BJ (cell line): ENCODE measurements around the gene DRGX. TPM values are rescaled to one million over a fixed set of nuclear protein-coding genes. Genes with fewer than 3 reads are reported as not detected.

Experiments
- CTCF ChIA-PET: fragments of 350-600 bp; formaldehyde crosslinking; extraction: SDS; loops from one replicate; lab custom pipeline; 2021; ENCODE audit warnings: antibody characterized with exemption, inconsistent platforms; lab: Yijun Ruan, JAX
- POLR2A ChIA-PET: fragments of 300-600 bp; sonication (Branson Sonifier 250); formaldehyde crosslinking; extraction: SDS; loops from one replicate; lab custom pipeline; 2021; ENCODE audit warnings: antibody characterized with exemption; lab: Charles Lee
- DNase-seq: peaks from one replicate; pipeline ENCODE4 v3.0.0-alpha.2; 2011; ENCODE audit warnings: low read depth
- H3K27me3 ChIP-seq: 2 replicates; pipeline ENCODE4 v1.6.0; 2011; ENCODE audit warnings: low read length; ENCODE audit not compliant: control insufficient read depth, insufficient read depth
- H3K36me3 ChIP-seq: 2 replicates; pipeline ENCODE4 v1.5.1; 2011; ENCODE audit warnings: low read length; ENCODE audit not compliant: control insufficient read depth, insufficient read depth
- H3K4me3 ChIP-seq: 2 replicates; pipeline ENCODE4 v1.5.1; 2011; ENCODE audit warnings: low read depth, mild to moderate bottlenecking, control low read depth, low read length
- polyA plus RNA-seq: library from polyadenylated mRNA; depleted of rRNA; stranded (reverse); fragments of >200 nt; gene quantifications from 2 replicates; pipeline ENCODE4 v1.2.3, GENCODE V29; 2011
- TF ChIP-seq, protein P1 (sequence below): IDR thresholded peaks from 2 replicates; pipeline ENCODE4 v1.5.1; 2011; ENCODE audit warnings: low read depth, mild to moderate bottlenecking, control low read depth, inconsistent platforms, low read length, moderate library complexity; ENCODE audit not compliant: insufficient read depth

Gene DRGX
- polyA plus RNA-seq, 1 experiment, result 0.06 TPM

DNA sequence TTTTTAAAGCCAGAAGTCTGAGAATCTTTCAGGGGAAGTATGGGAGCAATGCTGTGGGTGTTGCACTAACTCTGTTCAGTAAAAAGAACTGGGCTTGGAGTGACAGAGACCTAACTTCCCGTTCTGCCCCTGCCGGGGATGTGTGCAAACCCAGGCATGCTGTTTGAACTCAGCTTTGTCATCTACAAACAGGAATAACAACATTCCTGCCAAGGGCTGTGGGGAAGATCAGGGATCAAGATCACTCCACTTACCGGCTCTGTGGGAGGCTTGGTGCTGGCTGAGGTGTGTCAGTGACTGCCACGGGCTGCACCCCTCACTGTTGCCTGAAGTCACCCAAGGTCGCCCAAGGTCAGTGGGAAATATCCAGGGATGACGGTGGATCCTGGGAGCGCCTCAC lies 23.1 kb upstream of the DRGX start:
- Histone ChIP-seq H3K4me3 (no peak overlapping the region), H3K36me3 (no peaks in the 10 kb centered on the region), H3K27me3 (peaks cover 7% of the 10 kb centered on the region)
- ChIA-PET POLR2A (no interaction called here), CTCF (interaction anchor here (1.0 to 5.4 kb wide), 2 partner anchors 8 to 12 kb away, joined by 4 to 36 read pairs; no protein-coding TSS in a partner anchor)
- TF ChIP-seq, protein P1, sequence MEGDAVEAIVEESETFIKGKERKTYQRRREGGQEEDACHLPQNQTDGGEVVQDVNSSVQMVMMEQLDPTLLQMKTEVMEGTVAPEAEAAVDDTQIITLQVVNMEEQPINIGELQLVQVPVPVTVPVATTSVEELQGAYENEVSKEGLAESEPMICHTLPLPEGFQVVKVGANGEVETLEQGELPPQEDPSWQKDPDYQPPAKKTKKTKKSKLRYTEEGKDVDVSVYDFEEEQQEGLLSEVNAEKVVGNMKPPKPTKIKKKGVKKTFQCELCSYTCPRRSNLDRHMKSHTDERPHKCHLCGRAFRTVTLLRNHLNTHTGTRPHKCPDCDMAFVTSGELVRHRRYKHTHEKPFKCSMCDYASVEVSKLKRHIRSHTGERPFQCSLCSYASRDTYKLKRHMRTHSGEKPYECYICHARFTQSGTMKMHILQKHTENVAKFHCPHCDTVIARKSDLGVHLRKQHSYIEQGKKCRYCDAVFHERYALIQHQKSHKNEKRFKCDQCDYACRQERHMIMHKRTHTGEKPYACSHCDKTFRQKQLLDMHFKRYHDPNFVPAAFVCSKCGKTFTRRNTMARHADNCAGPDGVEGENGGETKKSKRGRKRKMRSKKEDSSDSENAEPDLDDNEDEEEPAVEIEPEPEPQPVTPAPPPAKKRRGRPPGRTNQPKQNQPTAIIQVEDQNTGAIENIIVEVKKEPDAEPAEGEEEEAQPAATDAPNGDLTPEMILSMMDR, result no peak
- DNase-seq, result no peak

DNA sequence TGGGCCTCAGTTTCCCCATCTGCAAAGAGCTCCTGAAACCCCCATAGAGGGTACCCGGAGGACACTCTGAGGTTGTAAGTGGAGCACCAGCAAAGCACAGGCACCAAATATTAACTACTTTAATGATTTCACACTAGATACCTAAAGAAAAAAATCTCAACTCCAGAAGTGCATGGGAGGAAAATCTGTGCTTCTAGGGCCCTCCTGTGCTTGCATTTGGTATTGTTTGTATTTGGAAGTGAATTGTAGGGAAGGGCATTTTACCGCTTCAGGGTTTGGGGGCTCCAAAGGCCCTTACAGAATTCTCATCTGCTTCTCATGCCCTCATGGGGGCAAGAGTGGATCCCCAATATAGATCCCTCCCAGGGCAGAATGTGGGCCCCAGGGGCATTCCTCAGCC lies 22.4 kb upstream of the DRGX start:
- no peak for DNase-seq
- ChIA-PET POLR2A (no interaction called here), CTCF (interaction anchor here (1.0 to 5.4 kb wide), 2 partner anchors 9 to 11 kb away, joined by 4 to 36 read pairs; no protein-coding TSS in a partner anchor)
- Histone ChIP-seq H3K27me3 (peaks cover 7% of the 10 kb centered on the region), H3K36me3 (no peaks in the 10 kb centered on the region), H3K4me3 (no peak overlapping the region)
- TF ChIP-seq, protein P1, result no peak

DNA sequence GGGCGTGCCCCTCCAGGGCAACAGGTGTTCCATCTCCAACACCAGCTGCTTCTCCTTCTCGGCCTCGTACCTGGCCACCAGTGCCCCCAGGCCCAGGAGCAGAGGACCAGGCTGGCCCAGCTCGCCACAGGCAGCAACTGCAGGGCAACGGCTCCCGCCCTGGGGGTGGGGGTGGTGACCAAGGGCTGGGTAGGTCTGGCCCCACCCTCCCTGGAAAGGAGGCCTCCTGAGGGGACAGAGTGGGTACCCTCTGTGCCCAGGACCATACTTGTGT lies 22.1 kb upstream of the DRGX start:
- peaks cover 7% of the 10 kb centered on the region for H3K27me3 ChIP-seq
- H3K36me3 ChIP-seq, result no peaks in the 10 kb centered on the region
- no peak overlapping the region for H3K4me3 ChIP-seq
- POLR2A ChIA-PET, result no interaction called here
- no peak for DNase-seq
- TF ChIP-seq, protein P1, result no peak
- CTCF ChIA-PET, result interaction anchor here (5.4 kb wide), 1 partner anchor 11 kb away, joined by 36 read pairs; no protein-coding TSS in a partner anchor

DNA sequence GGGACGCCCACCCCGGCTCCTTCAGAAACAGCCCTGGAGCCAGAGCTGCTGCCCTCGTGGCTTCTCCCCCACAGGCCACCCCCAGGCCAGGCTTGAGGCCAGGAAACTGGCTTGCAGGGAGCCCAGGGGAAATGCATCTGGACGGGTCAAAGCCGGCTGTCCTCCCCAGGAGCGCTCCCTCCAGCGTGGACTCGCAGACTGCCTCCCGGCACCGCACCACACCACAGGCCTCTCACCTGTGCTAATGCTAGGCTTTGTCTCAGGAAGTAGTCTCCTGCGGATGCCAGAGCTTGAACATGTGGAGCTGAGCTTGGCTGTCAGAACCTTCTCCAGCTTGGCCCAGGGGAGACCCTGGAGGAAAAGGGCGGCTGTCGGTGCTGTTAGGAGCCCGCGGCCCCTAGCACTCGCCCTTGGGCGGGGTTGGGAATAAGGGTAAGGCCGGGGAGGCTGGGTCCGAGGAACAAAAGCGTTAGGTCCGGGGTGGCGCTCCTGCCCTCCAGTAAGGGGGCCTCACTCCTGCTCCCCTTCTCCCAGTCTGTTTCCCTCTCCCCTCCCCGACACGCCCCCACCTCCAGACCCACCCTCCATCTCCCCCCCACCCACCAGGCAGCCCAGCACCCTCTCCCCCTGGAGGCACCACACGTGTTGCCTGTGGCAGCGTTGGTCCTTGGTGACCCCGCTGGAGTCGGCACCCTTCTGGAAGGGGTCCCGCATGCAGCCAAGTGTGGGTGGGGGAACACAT lies 21.6 kb upstream of the DRGX start:
- TF ChIP-seq, protein P1, result no peak
- CTCF ChIA-PET, result interaction anchor here (5.4 kb wide), 1 partner anchor 10 kb away, joined by 36 read pairs; no protein-coding TSS in a partner anchor
- no peak overlapping the region for H3K4me3 ChIP-seq
- no peak for DNase-seq
- POLR2A ChIA-PET, result no interaction called here
- H3K27me3 ChIP-seq, result peaks cover 11% of the 10 kb centered on the region
- H3K36me3 ChIP-seq, result no peaks in the 10 kb centered on the region

DNA sequence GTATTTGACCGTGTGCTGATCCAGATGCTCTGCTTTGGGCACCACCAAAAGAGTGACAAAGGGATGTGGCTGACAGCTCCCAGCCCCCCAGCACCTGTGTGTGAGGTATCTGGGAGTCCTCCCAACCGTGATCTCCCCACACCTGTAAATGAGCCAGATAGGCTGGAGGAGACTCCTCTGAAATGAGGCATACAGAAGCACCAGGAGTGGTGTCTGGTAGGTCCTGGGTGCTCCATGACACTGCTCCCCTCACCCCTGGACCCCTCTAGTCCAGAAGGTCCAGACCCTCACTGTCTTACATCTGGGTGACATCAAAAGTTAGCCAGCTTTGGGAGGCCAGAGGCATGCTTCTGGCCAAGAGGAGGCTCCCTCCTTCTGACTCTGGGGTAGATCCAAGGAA lies 20.0 kb upstream of the DRGX start:
- no peaks in the 10 kb centered on the region for H3K36me3 ChIP-seq
- H3K4me3 ChIP-seq, result no peak overlapping the region
- H3K27me3 ChIP-seq, result peaks cover 18% of the 10 kb centered on the region
- TF ChIP-seq, protein P1, result no peak
- ChIA-PET CTCF (interaction anchor here (5.4 kb wide), 1 partner anchor 9 kb away, joined by 36 read pairs; no protein-coding TSS in a partner anchor), POLR2A (no interaction called here)
- DNase-seq, result no peak
